NCI-H2227 treated with DMSO at 0.1 percent for 48 hours (cell line): ENCODE data around the gene DNAJC15.

Experiments used
- DNase-seq: peaks from one replicate; lab custom pipeline; 2025; lab: John Stamatoyannopoulos, UW

DNAJC15 gene

DNA sequence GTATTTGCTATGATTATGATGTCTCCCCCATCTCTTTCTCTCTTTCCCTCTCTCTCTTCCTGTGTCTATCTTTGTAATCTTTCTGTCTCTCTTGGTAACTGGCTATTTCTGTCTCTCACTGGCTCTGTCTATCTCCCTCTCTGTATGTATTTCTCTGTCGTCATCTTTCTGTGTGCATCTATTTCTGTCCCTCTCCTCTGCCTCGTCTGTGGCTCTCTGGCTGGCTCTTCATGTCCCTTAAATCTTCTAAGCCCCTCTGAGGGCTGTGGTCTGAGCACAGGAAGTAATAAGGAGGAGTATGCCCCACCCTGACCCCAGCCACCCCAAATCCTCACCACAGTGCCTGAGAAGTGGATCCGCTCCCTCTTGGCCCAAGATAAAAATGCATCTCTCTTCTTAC lies 104.4 kb downstream of the DNAJC15 start:
- DNase-seq, result no peak

DNA sequence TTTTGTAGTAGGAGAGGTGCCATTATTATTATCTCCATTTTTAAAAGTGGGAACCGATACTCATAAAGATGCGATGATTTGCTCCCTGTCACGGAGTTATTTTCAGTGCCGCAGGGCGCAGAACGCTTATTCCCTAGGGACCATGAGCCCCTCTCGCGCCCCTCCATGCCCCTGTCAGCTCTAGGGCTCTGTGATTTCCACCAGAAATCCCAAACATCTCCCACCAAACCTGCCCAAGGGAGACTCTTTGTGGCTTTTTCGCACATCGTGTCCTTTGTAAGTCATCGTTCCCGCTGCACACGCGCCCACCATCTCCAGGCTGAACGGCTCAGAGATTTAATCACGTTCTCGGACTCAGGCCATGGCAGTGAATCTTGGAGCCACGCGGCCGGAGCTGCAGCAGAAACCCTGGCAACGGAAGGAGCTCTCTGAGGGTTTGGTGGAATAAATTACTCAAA lies 105.1 kb downstream of the DNAJC15 start:
- no peak for DNase-seq

DNA sequence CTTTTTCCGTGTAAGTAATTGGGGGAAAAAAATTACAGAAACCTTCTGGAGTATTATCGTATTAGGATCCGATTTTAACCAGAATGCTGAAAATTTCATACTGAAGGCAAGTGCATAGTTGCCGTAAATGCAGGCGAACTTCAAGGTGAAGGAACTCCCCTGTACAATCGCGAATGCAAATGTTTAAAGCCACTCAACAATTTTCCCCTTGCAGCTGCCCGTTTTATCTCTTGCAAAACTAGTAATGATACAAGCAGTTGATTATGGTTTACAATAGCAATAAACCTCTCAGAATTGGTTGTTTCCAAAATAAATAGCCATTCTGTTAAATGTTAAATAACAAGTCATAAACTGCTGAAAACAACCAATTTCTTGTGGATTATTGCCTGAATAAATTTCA lies 105.7 kb downstream of the DNAJC15 start:
- DNase-seq, result no peak

DNA sequence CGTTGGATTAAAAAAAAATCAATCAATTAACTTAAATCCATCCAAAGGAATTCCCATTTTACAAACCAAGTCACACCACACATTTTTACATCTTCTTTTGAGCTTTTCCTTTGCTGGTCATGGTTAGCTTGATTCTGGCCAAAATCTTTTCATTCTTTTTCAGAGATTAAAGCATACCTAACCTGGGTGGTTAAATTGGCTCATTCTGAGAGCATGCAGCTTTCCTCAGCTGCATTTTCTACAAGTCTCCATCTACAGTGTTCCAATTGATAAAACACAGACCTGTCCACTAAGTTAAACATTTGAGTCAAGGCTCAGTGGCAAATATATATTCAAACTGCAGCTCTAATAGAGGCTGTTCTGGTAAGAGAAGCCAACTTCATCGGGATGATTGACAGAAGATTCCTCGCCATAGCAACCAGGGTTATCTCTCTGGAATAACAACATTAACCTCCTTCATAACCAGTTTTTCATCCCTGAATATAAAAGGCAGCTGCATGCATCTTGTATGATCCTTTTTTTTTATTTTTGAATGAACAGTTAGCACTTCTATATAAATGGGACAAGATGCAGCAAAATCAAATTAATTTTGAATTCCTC lies 106.2 kb downstream of the DNAJC15 start:
- DNase-seq, result no peak

DNA sequence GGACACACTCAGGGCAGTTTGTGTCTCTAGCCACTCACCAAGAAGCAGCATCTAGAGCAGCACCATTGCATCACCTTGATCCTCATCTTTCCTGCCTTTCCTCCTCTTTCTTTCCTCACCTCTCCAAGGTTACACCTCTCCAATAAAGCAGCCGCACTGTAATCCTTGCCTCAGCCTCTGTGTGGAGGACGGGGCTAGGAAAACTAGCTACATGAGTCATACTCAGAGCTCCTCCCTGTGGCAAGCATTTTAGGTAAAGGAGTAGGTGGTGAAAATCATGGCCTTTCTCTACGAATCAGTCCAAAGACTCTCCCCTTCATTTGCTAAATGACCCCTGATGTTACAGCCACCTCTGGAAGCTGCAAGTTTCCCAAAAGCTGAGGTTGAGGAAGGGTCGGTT lies 108.9 kb downstream of the DNAJC15 start:
- DNase-seq, result peak; percentile 8

DNA sequence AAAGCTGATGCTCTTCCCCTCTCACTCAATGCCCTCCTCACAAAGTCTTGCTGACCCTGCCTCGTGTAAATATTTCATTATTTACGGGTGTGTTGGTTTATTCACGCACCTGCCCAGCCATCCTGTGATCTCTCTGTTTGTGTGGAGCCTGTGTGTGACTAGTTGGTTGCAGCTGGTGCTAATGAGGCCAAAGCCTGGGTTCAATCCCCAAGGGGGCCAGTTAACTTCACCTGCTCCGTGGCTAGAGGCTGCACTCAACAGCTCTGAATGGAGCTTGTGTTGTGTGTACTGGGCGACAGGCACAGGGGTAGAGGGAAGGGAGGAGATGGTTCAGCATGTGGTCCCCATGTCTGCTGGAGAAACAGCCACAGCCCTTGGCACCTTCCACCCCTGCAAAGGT lies 109.5 kb downstream of the DNAJC15 start:
- DNase-seq, result no peak

DNA sequence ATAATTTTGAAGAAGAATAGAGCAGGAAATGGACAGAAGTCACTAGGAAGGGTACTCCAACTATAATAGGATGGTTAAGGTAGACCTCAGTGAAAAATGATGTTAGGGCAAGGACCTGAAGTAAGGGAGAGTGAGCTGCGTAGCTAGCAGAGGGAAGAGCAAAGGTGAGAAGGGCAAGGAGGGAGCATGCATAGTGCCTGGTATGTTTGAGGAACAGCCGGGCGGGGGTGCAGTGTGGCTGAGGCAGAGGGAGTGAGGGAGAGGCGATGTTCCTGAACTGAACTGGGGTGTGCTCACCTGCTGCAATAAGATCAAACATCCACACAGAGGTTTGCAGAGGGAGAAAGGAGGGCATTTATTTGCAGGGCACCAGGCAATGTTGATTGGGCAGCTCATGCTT lies 110.4 kb downstream of the DNAJC15 start:
- DNase-seq, result no peak

DNA sequence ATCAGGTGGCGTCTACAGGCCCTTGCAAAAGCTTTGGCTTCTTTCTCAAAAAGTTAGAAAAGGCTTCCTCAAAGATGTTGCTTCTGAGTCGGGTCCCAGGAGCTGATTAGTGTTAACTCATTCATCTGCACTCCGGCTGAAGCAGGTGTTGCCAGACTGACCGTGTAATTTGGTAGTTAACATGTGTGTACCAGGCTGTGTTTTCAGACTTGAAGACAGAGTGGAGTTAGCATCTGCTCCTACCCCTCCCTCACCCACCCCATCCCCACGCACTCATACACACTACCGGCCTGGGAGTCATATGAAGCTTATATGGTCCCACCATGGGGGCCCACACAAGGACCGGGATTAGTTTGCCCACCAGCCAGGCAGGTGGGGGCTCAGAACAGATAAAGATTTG lies 111.5 kb downstream of the DNAJC15 start:
- no peak for DNase-seq

DNA sequence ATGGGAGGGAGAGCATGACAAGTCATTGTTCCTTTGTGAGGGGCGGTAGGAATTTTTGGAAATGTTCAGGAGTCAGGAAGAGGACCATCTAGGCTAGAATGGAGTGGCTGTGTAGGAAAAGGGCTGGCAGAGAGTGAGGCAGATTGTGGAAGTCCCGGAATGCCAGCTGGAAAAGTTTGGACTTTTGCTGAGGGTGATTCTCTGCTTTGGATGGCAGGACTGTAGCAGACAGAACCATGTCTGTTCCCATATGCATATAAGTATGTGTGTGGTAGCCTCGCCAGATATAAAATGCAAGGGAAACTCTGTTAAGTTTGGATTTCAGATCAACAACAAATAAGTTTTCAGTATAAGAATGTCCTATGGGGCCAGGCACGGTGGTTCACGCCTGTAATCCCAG lies 112.1 kb downstream of the DNAJC15 start:
- DNase-seq, result no peak

DNA sequence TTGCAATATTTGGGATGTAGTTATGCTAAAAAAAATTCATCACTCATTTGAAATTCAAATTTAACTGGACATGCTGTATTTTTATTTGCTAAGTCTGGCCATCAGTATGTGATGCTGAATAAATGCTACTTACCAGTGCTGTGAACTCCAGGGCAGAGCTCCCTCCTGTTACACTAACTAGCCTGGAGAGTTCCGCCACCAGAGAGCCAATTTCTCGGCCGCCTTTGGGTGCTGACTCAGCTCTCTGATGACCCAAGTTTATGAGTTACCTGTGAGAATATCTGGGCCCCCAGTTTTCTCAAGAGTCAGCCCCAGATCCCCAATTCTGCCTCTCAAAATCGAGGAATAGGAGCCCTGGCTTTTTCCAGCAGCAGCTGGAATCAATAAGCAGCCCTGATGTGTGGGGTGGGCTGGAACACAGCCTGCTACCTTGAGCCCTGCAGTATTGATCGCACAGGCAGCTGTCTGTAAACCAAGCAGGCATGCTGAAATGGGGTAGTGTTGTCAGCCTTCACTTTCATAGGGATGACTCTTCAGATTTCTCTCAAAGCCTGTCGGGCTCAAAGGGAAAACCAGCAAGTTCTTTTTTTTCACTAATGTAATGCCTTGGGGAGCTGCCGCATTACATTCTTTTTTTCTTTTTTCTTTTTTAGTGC lies 113.7 kb downstream of the DNAJC15 start:
- no peak for DNase-seq

DNA sequence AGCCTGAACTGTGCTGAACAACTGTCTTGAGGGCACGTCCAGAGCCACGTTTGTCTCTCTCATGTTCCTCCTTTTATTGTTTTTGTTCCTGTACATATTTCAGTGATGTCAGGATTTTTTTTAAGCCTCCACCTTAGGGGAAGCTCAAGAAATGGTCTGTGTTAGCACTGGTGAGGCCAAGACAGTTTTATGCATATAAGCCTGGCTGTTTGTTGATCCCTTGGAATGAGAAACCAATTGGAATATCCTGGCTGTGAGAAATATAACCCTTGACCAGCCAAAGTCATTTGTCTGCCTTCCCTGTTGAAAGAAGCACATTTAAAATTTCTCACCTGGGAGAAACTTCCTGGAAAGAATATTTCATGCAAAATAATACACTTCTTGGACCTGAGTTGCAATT lies 115.8 kb downstream of the DNAJC15 start:
- DNase-seq, result no peak

DNA sequence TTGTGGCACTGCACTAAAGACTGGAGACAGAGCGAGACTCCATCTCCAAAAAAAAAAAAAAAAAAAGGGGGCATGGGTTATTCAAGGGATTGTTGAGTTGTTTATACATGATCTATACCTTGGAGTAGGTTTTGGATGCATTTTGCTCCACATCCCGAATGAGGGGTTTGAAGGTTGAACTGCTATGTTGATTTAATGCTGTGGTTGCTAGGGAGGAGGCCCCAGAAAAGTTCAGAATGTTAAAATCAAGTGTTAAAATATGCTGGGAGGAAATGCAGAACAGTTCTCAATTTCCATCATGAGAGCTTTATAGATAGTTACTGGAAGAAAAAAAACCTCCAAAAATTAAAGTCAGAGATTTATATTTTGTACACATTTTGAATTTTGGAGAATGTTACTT lies 116.5 kb downstream of the DNAJC15 start:
- DNase-seq, result no peak

DNA sequence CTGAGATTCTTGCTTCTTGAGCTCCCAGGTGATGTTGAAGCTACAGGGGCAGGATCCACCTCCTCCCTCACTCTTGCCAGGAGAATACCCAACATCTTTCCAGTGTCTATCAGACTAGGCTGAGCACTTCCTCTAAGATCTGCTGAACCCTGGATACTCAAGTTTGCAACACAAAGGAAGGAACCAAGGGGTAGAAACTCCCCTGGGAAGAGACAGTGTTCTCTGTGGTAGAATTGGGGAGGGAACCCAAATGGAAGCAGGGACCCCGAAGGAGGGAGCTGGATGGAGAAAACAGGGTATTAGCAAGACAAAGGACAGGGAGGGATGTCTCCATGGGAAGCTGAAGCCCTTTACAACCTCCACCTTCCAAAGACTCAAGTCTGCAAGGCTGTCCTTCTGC lies 117.6 kb downstream of the DNAJC15 start:
- no peak for DNase-seq

DNA sequence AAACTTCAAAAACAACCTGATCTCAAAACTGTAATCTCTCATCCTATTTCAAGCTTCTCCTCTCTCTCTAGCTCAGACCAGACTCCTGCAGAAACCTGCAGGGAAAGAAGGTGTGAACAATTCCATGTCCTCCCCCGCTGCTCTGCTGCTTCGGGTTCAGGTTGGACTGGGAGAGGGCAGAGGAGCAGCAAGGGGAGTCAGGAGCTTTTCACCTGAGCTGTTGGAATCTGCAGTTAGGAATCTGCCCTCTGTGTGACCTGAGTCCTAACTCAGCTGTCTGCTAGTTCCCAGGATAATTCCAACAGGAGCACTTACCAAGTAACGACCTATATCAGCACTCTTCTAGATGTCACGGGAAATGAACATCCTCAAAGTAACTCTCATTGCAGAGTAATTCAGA lies 118.3 kb downstream of the DNAJC15 start:
- no peak for DNase-seq

DNA sequence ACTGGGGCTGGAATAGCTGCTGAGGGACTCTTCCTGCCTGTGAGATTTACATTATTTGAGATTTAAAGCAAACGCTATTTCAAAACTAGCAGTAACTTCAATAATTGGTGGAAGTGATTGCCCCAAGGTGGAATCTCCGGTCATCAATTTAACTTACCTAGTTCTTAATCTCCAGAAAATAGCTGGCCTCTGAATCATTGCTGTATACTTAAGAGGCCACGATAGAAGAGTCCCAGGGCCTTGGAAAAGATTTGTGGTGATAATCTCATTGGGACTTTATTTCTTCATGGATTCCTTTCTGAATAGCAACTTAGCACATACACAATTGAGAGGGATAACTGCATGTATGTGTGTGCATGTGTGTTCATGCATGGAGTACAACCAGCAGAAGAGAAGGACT lies 120.2 kb downstream of the DNAJC15 start:
- DNase-seq, result no peak

DNA sequence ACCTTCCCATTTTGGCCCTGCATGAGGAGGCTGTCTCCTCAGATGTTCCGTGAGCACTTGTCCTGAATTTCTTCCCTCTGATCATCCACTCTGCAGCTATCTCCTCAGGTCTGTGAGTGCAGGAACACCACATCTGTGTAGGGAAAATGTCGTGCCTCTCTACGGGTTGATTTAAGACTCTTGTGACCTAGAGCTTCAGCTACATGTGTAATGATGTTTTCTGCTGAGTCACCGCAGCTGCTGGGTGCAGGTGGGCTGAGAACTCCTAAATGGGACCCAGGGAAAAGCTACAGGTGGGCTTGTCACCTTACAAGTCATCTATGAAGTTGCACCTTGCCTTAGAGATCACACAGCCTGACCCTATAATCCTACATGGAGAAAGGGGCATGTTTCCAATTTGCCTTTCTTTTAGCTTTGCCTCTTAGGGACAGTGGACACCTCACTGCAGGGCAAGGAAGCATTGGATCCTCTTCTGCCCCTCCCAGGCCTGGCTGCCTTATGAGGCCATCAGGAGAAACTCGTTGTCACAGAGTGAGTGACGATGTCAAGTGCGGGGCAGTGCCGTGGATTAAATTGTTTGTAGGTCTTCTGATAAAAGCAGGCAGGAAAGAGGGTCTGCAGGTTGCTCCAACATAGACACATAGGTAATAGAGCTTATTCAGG lies 122.3 kb downstream of the DNAJC15 start:
- no peak for DNase-seq

DNA sequence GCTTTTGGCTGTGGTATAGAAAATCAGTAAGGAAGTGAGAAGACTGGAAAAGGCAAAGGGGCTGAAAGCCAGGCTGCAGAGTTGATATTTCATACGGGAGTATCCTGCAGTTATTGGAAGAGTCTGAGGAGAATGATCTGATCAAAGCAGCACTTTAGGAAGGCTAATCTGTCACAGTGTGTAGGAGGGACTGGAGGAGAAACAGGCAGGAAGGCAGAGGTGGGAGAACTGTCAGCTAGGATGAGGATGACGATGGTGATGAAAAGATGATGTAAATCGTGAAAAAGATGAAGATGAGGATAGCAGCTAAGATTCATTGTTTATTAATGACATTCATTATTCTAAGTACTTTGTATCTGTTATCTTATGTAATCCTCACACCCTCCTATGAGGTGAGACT lies 123.0 kb downstream of the DNAJC15 start:
- DNase-seq, result no peak

DNA sequence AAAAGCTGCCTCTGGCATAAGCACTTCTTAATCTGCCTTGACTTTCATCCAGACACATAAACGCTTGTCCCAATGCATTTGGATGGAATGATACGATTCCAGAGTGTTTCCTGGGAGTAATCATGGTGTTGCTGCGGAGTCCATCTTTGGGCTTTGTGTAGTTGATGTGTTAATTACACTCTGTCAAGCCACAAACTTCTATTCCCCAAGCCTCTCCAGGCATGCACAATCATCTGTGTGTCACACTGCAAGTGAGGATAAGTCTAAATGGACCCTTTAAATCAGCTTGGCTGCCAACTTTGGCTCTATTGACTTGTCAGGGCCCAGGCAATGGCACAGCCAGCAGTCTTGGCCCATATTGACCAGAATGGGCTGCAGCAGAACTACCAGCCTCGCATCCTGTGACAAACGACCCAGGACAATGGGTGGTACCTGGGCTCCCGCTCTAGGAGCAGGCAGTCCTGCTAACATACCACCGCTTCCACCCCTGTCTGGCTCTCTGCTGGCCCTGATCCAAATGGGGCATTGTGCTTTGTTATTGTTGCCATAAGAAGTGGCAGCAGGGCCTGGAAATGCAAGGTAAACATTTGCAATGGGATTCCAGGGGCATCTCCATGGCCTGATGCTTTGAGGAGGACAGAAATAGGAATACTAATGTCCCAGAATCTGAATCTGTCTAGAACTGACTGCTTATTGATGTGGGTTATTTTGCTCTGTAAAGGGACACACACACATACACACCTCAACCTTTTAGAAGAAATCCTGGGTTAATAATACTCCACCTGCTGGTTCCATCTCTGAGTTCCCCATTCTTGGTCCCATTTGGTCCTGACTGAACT lies 127.2 kb downstream of the DNAJC15 start:
- no peak for DNase-seq

DNA sequence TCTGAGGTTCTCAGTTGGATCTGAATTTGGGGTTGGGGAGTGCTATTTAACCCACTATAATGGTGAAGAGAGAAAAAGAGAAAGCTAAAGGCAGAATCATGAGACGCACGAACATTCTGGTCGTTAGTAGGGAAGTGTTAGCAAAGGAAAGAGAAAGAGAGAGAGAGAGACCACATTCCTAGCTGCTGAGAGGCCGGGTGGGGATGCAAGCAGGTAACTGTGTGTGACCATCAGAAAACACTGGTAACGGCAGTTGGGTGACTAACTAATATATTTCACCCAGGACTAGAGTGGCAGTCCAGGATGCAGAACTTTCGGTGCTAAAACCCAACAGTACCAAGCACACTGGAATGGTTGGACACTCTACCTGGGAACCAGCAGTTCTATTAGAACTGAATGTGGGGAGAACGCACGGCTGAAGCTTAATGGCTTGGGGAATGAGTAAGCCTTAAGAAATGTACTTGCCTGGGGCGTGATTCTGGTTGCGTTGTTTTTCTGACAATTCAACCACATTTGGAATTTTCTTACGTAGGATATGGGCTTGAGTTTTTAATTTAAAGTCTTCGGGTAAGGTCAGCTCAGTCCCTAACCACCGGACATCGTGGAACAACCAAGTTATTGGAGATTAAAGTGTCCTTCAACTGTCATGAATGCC lies 130.2 kb downstream of the DNAJC15 start:
- no peak for DNase-seq

DNA sequence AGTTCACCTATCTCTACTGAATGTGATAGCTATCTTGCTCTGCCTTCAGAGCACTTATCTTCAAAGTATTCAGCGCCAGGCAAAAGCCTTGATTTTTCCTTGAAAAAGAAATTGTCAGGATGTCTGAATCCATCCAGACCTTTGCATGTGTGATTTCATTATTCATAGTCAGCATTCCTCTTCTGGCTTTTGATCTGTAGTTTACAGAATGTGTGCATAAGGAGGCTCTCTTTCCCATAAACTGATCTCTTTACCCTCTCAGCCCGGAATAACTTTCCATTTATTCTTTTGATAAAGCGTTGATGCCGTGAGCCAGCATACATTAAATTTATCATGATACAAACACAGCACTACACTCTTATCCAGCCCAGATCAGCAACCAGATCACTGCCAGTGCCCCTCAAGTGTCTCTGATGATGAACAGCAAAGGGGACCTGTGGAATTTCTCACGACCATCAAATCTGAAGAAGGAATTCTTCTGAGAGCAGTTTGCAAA lies 130.8 kb downstream of the DNAJC15 start:
- no peak for DNase-seq

DNA sequence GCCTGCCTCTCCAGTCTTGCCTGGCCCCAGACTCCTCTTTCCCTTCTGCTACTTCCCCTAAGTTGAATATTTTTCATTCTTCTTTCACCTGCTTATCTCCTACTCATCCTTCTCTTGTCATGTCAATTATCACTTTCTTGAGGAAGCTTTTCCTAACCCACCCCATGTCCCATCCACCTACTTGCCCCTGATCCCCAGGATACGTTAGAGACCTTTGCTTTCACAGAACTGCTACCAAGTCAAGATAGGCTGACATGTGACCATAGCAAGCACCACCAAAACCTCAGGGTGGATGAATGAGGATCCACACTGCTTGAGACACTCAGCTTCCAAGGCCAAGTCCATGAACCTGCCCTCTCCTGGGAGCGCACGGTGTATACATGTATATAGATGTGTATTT lies 131.5 kb downstream of the DNAJC15 start:
- no peak for DNase-seq

DNA sequence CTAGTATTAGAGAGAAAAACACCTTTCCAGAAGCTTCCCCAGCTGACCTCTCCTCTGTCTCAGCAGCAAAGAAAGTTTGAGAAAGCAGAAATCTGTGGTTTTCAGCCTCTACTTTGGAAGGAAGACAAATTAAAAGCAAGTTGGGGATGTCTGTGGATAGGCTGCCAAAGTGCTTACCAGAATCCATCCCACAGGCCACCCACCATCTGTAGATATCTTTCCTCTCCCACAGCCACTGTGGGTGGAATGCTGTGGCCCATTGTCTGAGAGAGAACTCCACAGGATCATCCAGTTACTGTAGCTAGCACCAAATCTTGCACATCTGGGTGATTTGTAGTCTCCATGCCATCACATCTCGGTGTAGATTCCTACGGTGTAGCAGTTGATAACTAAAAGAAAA lies 133.5 kb downstream of the DNAJC15 start:
- DNase-seq, result no peak
